Smooth muscle cell (in vitro differentiated cells): ENCODE data around the gene SLC39A8. TPM values are rescaled to one million over a fixed set of nuclear protein-coding genes. Genes with fewer than 3 reads are reported as not detected.

Experiments
- DNase-seq: peaks from one replicate; lab custom pipeline; 2025; ENCODE audit not compliant: unreplicated experiment; lab: John Stamatoyannopoulos, UW
- H2AFZ ChIP-seq: fragments of 200-600 bp; sonication (generic); 2 replicates; pipeline ENCODE4 v1.6.0; 2016; ENCODE audit warnings: antibody characterized with exemption, low read depth, mild to moderate bottlenecking
- H3F3A ChIP-seq: fragments of 200-600 bp; sonication (generic); 2 replicates; pipeline ENCODE4 v1.6.0; 2017; ENCODE audit warnings: antibody characterized with exemption, low read depth
- H3K27ac ChIP-seq: fragments of 200-600 bp; sonication (generic); 2 replicates; pipeline ENCODE4 v1.5.1; 2016; ENCODE audit warnings: low read depth, mild to moderate bottlenecking
- H3K27me3 ChIP-seq: fragments of 200-600 bp; sonication (generic); 2 replicates; pipeline ENCODE4 v1.6.1; 2016; ENCODE audit warnings: low read depth, mild to moderate bottlenecking
- H3K36me3 ChIP-seq: fragments of 200-600 bp; sonication (generic); 2 replicates; pipeline ENCODE4 v1.5.1; 2016; ENCODE audit warnings: low read depth
- H3K4me1 ChIP-seq: fragments of 200-600 bp; sonication (generic); 2 replicates; pipeline ENCODE4 v1.5.1; 2016; ENCODE audit warnings: low read depth
- H3K4me2 ChIP-seq: fragments of 200-600 bp; sonication (generic); 2 replicates; pipeline ENCODE4 v1.6.0; 2016; ENCODE audit warnings: mild to moderate bottlenecking
- H3K4me3 ChIP-seq: fragments of 200-600 bp; sonication (generic); 2 replicates; pipeline ENCODE4 v1.5.1; 2016; ENCODE audit warnings: mild to moderate bottlenecking
- H3K79me2 ChIP-seq: fragments of 200-600 bp; sonication (generic); 2 replicates; pipeline ENCODE4 v1.6.0; 2016; ENCODE audit warnings: low read depth, mild to moderate bottlenecking
- H3K9ac ChIP-seq: fragments of 200-600 bp; sonication (generic); 2 replicates; pipeline ENCODE4 v1.6.0; 2016; ENCODE audit warnings: low read depth
- H3K9me3 ChIP-seq: fragments of 200-600 bp; sonication (generic); replicated peaks from 2 replicates; pipeline ENCODE4 v1.5.1; 2016; ENCODE audit warnings: low read depth
- H4K20me1 ChIP-seq: fragments of 200-600 bp; sonication (generic); 2 replicates; pipeline ENCODE4 v1.6.0; 2016; ENCODE audit warnings: low read depth
- WGBS: methylation state at CpG from one replicate; pipeline ENCODE4 v1.1.7; 2016; ENCODE audit warnings: low lambda C conversion rate; 5-methylcytosine and 5-hydroxymethylcytosine counted together
- polyA plus RNA-seq: library from polyadenylated mRNA; unstranded; fragments of >200 nt; fragmentation: Nextera tagmentation; extraction: Ambion mirVana; gene quantifications from 2 replicates; pipeline ENCODE4 v1.2.1, GENCODE V29; 2016
- total RNA-seq: library from RNA; depleted of rRNA; stranded (reverse); fragments of >200 nt; gene quantifications from 2 replicates; pipeline ENCODE4 v1.2.3, GENCODE V29; 2014
- TF ChIP-seq, protein P1 (sequence below): fragments of 200-600 bp; sonication (generic); IDR thresholded peaks from 2 replicates; pipeline ENCODE4 v1.5.1; 2017; ENCODE audit warnings: borderline replicate concordance, mild to moderate bottlenecking, antibody characterized with exemption; ENCODE audit not compliant: insufficient read depth, poor library complexity, severe bottlenecking

Gene SLC39A8
- total and polyA plus RNA-seq, 2 experiments from 2014 or later = 3.7 to 16.1 TPM

DNA sequence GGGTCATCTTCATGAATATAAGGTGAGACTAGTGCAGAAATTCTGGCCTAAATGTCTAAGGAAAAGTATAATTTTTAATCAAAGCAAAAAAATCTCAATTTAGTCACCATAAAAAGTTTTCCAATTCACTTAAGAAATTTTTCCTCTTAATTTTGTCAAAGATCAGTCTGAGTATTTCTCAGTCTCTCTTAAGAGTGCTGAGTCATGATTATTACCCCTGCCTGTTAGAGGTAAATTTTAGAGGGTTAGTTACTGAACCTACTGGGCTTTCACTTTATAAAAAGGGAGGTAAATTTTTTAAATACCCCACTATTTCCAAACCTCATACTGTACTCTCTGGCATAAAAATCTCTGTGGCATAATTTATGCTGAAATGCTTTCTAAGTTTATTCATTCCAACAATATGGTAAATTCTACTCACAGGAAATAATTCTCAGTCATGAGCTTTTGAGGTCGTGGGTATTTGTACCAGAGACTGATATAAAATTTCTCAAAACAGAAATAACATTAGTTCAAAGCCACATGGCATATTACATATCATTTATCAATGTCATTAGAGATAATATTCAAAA is 122.4 kb downstream of the SLC39A8 start:
- Histone ChIP-seq H3K27ac (no peak overlapping the region), H3K79me2 (no peaks in the 10 kb centered on the region), H3K4me2 (no peak overlapping the region), H3K9ac (no peak overlapping the region), H3K9me3 (no peaks in the 10 kb centered on the region), H2AFZ (no peak overlapping the region), H3K4me1 (peaks cover 6% of the 10 kb centered on the region), H3F3A (no peaks in the 10 kb centered on the region), H3K36me3 (no peaks in the 10 kb centered on the region), H4K20me1 (no peaks in the 10 kb centered on the region), H3K27me3 (no peaks in the 10 kb centered on the region), H3K4me3 (no peak overlapping the region)
- no peak for DNase-seq
- TF ChIP-seq, protein P1, sequence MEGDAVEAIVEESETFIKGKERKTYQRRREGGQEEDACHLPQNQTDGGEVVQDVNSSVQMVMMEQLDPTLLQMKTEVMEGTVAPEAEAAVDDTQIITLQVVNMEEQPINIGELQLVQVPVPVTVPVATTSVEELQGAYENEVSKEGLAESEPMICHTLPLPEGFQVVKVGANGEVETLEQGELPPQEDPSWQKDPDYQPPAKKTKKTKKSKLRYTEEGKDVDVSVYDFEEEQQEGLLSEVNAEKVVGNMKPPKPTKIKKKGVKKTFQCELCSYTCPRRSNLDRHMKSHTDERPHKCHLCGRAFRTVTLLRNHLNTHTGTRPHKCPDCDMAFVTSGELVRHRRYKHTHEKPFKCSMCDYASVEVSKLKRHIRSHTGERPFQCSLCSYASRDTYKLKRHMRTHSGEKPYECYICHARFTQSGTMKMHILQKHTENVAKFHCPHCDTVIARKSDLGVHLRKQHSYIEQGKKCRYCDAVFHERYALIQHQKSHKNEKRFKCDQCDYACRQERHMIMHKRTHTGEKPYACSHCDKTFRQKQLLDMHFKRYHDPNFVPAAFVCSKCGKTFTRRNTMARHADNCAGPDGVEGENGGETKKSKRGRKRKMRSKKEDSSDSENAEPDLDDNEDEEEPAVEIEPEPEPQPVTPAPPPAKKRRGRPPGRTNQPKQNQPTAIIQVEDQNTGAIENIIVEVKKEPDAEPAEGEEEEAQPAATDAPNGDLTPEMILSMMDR = no peak
- WGBS = 88% methylated on average over 1 of the region's 1 CpG

DNA sequence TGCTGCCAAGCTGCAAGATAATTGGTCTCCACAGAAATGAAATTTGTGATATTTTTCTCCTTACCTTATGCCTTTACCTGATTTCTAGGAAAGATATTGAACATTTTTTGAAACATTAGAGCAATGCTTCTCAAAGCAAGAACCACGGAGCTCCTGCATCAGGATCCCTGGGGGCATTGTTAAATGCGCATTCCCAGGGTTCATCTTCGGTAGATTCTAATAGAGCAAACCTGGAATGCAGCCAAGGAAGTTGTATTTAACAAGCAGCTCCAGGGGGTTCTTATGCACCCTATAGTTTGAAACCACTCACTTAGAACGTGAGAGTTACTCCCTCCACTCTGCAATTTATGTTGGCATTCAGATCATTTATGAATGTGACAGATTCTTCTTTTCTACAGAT is 126.2 kb downstream of the SLC39A8 start:
- no peaks in the 10 kb centered on the region for H4K20me1 ChIP-seq
- DNase-seq = no peak
- no peak overlapping the region for H3K4me2 ChIP-seq
- TF ChIP-seq, protein P1 = no peak
- H3K27ac ChIP-seq = no peak overlapping the region
- no peaks in the 10 kb centered on the region for H3F3A ChIP-seq
- no peak overlapping the region for H3K4me3 ChIP-seq
- peaks cover 6% of the 10 kb centered on the region for H3K4me1 ChIP-seq
- H3K9me3 ChIP-seq = no peaks in the 10 kb centered on the region
- no peak overlapping the region for H2AFZ ChIP-seq
- WGBS = 37% methylated on average over 4 of the region's 4 CpGs
- no peaks in the 10 kb centered on the region for H3K36me3 ChIP-seq
- H3K79me2 ChIP-seq = no peaks in the 10 kb centered on the region
- H3K27me3 ChIP-seq = no peaks in the 10 kb centered on the region
- no peak overlapping the region for H3K9ac ChIP-seq

DNA sequence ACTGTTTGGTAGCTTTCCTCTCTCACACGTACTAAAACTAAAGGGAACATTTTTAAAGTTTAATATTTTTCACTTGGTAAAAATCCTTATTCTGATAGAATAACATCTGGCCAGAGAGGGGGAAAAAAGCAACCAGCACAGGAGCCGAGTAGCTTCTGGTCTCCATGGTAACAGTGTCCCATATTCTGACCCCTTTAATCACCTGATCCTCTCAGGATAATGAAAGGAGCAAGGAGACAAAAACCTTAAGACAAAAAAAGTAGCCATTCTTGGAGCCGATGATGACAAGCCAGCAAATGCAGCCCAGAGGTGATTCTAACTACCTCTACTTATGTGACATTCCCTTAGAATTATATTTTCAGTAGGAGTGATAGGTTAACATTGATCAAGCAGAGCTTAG is 126.6 kb downstream of the SLC39A8 start:
- no peak for DNase-seq
- H3K4me2 ChIP-seq = no peak overlapping the region
- no peaks in the 10 kb centered on the region for H3F3A ChIP-seq
- no peak overlapping the region for H3K27ac ChIP-seq
- TF ChIP-seq, protein P1 = no peak
- H2AFZ ChIP-seq = no peak overlapping the region
- H3K4me1 ChIP-seq = peaks cover 6% of the 10 kb centered on the region
- no peaks in the 10 kb centered on the region for H3K9me3 ChIP-seq
- H3K9ac ChIP-seq = no peak overlapping the region
- no peaks in the 10 kb centered on the region for H4K20me1 ChIP-seq
- 80% methylated on average over 3 of the region's 3 CpGs for WGBS
- no peaks in the 10 kb centered on the region for H3K79me2 ChIP-seq
- no peaks in the 10 kb centered on the region for H3K36me3 ChIP-seq
- H3K4me3 ChIP-seq = no peak overlapping the region
- no peaks in the 10 kb centered on the region for H3K27me3 ChIP-seq

DNA sequence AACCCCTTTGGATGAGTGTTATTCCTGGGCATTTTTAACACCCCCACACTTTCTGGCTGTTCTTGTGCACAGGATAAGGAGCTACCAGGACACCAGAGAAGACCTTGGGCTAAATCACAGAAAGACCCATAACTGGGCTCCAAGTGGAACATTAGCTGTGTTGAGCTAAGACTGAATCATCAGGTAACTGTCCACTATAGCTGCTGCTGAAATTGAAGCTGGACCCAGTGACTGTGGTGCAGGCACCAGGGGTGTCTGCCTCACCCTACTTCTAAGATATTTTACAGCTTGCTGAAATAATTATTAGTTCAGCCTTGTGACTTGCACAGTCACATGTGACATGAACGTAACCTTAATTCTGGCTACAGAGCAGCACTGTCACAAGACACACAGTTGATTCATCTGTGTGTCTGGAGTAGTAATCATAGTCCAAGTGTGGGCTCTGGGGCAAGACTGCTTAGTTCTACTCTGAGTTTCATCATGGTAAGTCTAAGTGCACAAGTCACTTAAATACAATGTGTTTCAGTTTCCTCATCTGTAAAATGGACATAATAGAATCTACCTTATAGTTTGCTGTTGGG is 127.4 kb downstream of the SLC39A8 start:
- H3K4me1 ChIP-seq = peaks cover 6% of the 10 kb centered on the region
- H3F3A ChIP-seq = no peaks in the 10 kb centered on the region
- no peaks in the 10 kb centered on the region for H3K27me3 ChIP-seq
- no peaks in the 10 kb centered on the region for H3K36me3 ChIP-seq
- H3K4me2 ChIP-seq = no peak overlapping the region
- H3K9ac ChIP-seq = no peak overlapping the region
- DNase-seq = no peak
- no peaks in the 10 kb centered on the region for H3K79me2 ChIP-seq
- TF ChIP-seq, protein P1 = no peak
- no peak overlapping the region for H3K4me3 ChIP-seq
- H4K20me1 ChIP-seq = no peaks in the 10 kb centered on the region
- H3K27ac ChIP-seq = no peak overlapping the region
- H3K9me3 ChIP-seq = no peaks in the 10 kb centered on the region
- WGBS = 79% methylated on average over 1 of the region's 1 CpG
- H2AFZ ChIP-seq = no peak overlapping the region
